ENCODE data around the gene PHACTR4. TPM values are rescaled to one million over a fixed set of nuclear protein-coding genes. Genes with fewer than 3 reads are reported as not detected.
A peak's percentile ranks its signal among the peaks of the same experiment; 100 is the strongest.
"Not testable (repeated sequence)": the region's sequence is repeated elsewhere in the genome, so short reads cannot be mapped to it uniquely, and the experiment has no call there.

Gene PHACTR4
- total RNA-seq, 4 donors from 2014 or later: 9.1 to 17.7 (median 13.4) TPM

- H3K27ac ChIP-seq: peak overlapping the region in 1 of 4 donors; percentile 77
These were observed 69.8 kb downstream of the PHACTR4 start for GRCh38 chr1:28439320-28439719.

DNA sequence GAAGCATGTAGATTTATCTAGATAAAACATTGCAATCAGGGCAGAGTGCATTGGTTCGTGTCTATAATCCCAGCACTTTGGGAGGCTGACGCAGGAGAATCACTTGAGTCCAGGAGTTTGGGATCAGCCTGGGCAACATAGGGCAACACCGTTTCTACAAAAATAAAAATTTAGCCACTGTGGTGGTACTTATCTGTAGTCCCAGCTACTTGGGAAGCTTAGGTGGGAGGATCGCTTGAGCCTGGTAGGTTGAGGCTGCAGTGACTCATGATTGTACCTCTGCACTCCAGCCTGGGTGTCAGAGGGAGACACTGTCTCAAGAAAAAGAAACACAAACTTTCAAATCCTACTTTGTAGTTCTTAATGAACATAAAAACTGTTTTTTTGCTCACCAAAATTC is 72.1 kb downstream of the PHACTR4 start:
- Histone ChIP-seq H3K27me3 (no peaks in the 10 kb centered on the region), H3K4me1 (peaks cover 17 to 24% of the 10 kb centered on the region in 2 donors), H3K4me3 (no peak overlapping the region), H3K36me3 (no peaks in the 10 kb centered on the region), H3K9me3 (no peaks in the 10 kb centered on the region), H3K27ac (no peak overlapping the region)
- DNase-seq: no peak
- TF ChIP-seq POLR2A (IDR thresholded peaks at IDR 0.05): no peak
- TF ChIP-seq CTCF (IDR thresholded peaks at IDR 0.05 in 4 of 5, conservative IDR thresholded peaks at IDR 0.05 in 1 of 5): no peak
- intact Hi-C loops (cut with DNase I; ENCODE audit: low total_unique reads) (no loop called here), in situ Hi-C loops (cut with MboI; ENCODE audit: low sequenced_read_pairs in 4 of 4) (no loop called here)
- ATAC-seq: no peak

More at GRCh38 chr1:28439320-28439719, 69.8 kb downstream of the PHACTR4 start:
- in situ Hi-C loops (cut with MboI; ENCODE audit: low sequenced_read_pairs in 4 of 4): no loop called here
- Histone ChIP-seq H3K36me3 (no peaks in the 10 kb centered on the region), H3K9me3 (no peaks in the 10 kb centered on the region), H3K27me3 (no peaks in the 10 kb centered on the region), H3K4me1 (peaks cover 19 to 28% of the 10 kb centered on the region in 2 donors), H3K4me3 (no peak overlapping the region)
- no peak for ATAC-seq
- DNase-seq: no peak
- TF ChIP-seq CTCF (IDR thresholded peaks at IDR 0.05 in 4 of 5, conservative IDR thresholded peaks at IDR 0.05 in 1 of 5) (no peak), POLR2A (IDR thresholded peaks at IDR 0.05) (no peak)
- intact Hi-C loops (cut with DNase I; ENCODE audit: low total_unique reads): no loop called here

DNA sequence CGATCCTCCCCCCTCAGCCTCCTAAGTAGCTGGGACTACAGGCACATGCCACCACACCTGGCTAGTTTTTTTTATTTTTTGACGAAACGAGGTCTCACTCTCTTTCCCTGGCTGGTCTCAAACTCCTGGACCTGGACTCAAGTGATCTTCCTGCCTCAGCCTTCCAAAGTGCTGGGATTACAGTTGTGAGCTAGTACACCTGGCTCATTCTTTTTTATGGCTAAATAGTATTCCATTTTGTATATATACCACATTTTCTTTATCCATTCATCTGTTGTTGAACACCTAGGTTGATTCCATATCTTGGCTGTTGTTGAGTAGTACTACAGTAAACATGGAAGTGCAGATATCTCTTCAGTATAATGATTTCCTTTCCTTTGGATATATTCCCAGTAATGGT is 74.0 kb downstream of the PHACTR4 start:
- no peak overlapping the region for H3K4me3 ChIP-seq
- H3K9me3 ChIP-seq: no peaks in the 10 kb centered on the region
- TF ChIP-seq POLR2A (IDR thresholded peaks at IDR 0.05): no peak
- no peak for TF ChIP-seq CTCF (IDR thresholded peaks at IDR 0.05 in 4 of 5, conservative IDR thresholded peaks at IDR 0.05 in 1 of 5)
- H3K36me3 ChIP-seq: no peaks in the 10 kb centered on the region
- H3K27ac ChIP-seq: no peak overlapping the region
- ATAC-seq (no peak), DNase-seq (no peak)
- intact Hi-C loops (cut with DNase I; ENCODE audit: low total_unique reads): no loop called here
- no peaks in the 10 kb centered on the region for H3K27me3 ChIP-seq
- H3K4me1 ChIP-seq: peaks cover 1 to 7% of the 10 kb centered on the region in 2 donors
- in situ Hi-C loops (cut with MboI; ENCODE audit: low sequenced_read_pairs in 4 of 4): no loop called here

DNA sequence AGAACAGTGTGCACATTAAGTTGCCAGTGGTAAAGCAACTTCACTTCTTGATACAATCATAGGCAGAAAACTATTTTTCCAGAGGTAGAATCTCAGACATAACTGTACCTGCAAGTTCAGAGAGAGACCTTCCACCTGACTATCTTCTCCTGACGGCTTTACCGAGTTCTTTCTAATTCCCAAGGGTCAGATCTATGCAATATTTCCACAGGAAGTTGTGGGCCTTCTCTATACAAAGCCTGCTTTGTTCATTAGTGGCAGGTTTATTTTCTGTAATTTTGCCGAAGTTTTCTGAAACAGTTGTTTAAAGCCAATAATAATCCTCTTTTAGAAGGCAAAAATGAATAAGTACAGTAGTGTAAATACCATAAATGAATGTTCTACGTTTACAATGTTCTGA is 78.1 kb downstream of the PHACTR4 start:
- in situ Hi-C loops (cut with MboI; ENCODE audit: low sequenced_read_pairs in 4 of 4) (no loop called here), intact Hi-C loops (cut with DNase I; ENCODE audit: low total_unique reads) (no loop called here)
- H3K27ac ChIP-seq: peak overlapping the region in 3 of 4 donors; percentile 12 to 19 (median 13)
- no peaks in the 10 kb centered on the region for H3K9me3 ChIP-seq
- ATAC-seq (no peak), DNase-seq (no peak)
- no peaks in the 10 kb centered on the region for H3K36me3 ChIP-seq
- no peaks in the 10 kb centered on the region for H3K4me1 ChIP-seq
- no peak overlapping the region for H3K4me3 ChIP-seq
- TF ChIP-seq POLR2A (IDR thresholded peaks at IDR 0.05) (no peak), CTCF (IDR thresholded peaks at IDR 0.05 in 4 of 5, conservative IDR thresholded peaks at IDR 0.05 in 1 of 5) (no peak)
- H3K27me3 ChIP-seq: no peaks in the 10 kb centered on the region

DNA sequence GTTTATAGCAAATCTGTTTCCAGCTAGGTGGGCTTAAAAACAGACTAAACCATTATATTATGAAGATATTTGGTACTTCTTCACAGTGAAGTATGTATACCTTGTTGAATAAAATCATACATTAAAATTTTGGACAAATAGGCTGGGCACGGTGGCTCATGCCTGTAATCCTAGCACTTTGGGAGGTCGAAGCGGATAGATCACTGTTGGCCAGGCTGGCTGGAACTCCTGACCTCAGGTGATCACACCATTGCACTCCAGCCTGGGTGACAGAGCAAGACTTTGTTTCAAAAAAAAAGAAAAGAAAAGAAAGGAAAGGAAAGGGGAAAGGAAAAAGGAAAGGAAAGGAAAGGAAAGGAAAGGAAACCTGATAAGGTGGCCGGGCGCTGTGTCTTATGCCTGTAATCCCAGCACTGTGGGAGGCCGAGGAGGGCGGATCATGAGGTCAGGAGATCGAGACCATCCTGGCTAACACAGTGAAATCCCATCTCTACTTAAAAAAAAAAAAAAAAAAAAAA is 78.6 kb downstream of the PHACTR4 start:
- intact Hi-C loops (cut with DNase I; ENCODE audit: low total_unique reads); ATAC-seq; H3K36me3 ChIP-seq; DNase-seq; H3K27me3 ChIP-seq; in situ Hi-C loops (cut with MboI; ENCODE audit: low sequenced_read_pairs in 4 of 4); H3K4me3 ChIP-seq; H3K4me1 ChIP-seq; H3K9me3 ChIP-seq: not testable (repeated sequence)
- peak overlapping the region in 3 of 4 donors; percentile 12 to 19 (median 13) for H3K27ac ChIP-seq

Data from gastrocnemius medialis (tissue), 4 donors.